K562 (cell line): Measurements from ENCODE around the gene ANK3.

Experiments
- BACH1 ChIP-seq: fragments of 200-800 bp; sonication (Bioruptor generic); IDR thresholded peaks from 2 replicates; pipeline ENCODE4 v1.6.1; 2016; ENCODE audit warnings: missing genetic modification characterization, missing compliant biosample characterization
- IRF1 ChIP-seq: sonication (generic); formaldehyde crosslinking; IDR thresholded peaks from 2 replicates; pipeline ENCODE4 v1.8.0; 2022; ENCODE audit warnings: missing genetic modification reagents, mild to moderate bottlenecking, borderline replicate concordance
- MTA3 ChIP-seq: fragments of 450-650 bp; formaldehyde crosslinking; IDR thresholded peaks from 2 replicates; pipeline ENCODE4 v1.6.1; 2017; ENCODE audit warnings: mild to moderate bottlenecking, borderline replicate concordance
- NCOA1 ChIP-seq: fragments of 450-650 bp; IDR thresholded peaks from 2 replicates; pipeline ENCODE4 v1.6.1; 2016; ENCODE audit warnings: low read depth
- ZMIZ1 ChIP-seq, 2 experiments: fragments of 150-350 bp in 1 of 2; IDR thresholded peaks; 2 replicates each; pipeline ENCODE4 v1.6.1; 2012 to 2016; ENCODE audit warnings: low read depth in 2 of 2, low read length in 2 of 2, mild to moderate bottlenecking in 1 of 2, moderate library complexity in 1 of 2
- ZNF518B ChIP-seq: fragments of 250-450 bp; sonication (Bioruptor Pico); IDR thresholded peaks from 2 replicates; pipeline ENCODE4 v1.5.0; 2021; ENCODE audit warnings: mild to moderate bottlenecking, moderate library complexity

- TF ChIP-seq IRF1 (no peak), ZNF518B (CRISPR knock-in tag) (no peak), ZMIZ1 (IDR thresholded peaks at IDR 0.05; ENCODE audit: low read depth in 2 of 2, low read length in 2 of 2) (no peak), NCOA1 (no peak), BACH1 (tag) (no peak), MTA3 (no peak)
Measured at GRCh38 chr10:60385399-60385738, 4.3 kb downstream of the ANK3 start.
